MCF 10A (cell line): ENCODE results near the gene CBX3. TPM values are rescaled to one million over a fixed set of nuclear protein-coding genes. Genes with fewer than 3 reads are reported as not detected.
"Not testable (repeated sequence)": the region's sequence is repeated elsewhere in the genome, so short reads cannot be mapped to it uniquely, and the experiment has no call there.

ENCODE experiments used
- BruUV-seq: library from RNA; stranded (reverse); fragments of 400-500 nt; replicated peaks from 2 replicates; lab custom pipeline; 2021; lab: Mats Ljungman, UMichigan
- CTCF ChIA-PET: fragments of 300-600 bp; sonication (Branson Sonifier 250); formaldehyde crosslinking; extraction: SDS; loops from one replicate; lab custom pipeline; 2021; ENCODE audit warnings: antibody characterized with exemption, inconsistent platforms; lab: Yijun Ruan, JAX
- POLR2A ChIA-PET: fragments of 300-600, 350-650 bp; sonication (Branson Sonifier 250); formaldehyde crosslinking; extraction: SDS; loops from one replicate; lab custom pipeline; 2020; ENCODE audit warnings: antibody characterized with exemption, inconsistent platforms; lab: Yijun Ruan, JAX
- DNase-seq: peaks from one replicate; pipeline ENCODE4 v3.0.0-alpha.2; 2018; ENCODE audit not compliant: unreplicated experiment
- H3K27ac Mint-ChIP-seq: one replicate; pipeline ENCODE4 v1.8.0; 2022; ENCODE audit warnings: mild to moderate bottlenecking, low read depth, mixed read lengths; ENCODE audit not compliant: unreplicated experiment
- H3K27me3 Mint-ChIP-seq: one replicate; pipeline ENCODE4 v1.8.0; 2022; ENCODE audit warnings: mixed read lengths; ENCODE audit not compliant: insufficient read depth, unreplicated experiment
- H3K36me3 Mint-ChIP-seq: one replicate; pipeline ENCODE4 v1.8.0; 2022; ENCODE audit warnings: mild to moderate bottlenecking, moderate library complexity, mixed read lengths; ENCODE audit not compliant: insufficient read depth, unreplicated experiment
- H3K4me1 Mint-ChIP-seq: one replicate; pipeline ENCODE4 v1.8.0; 2022; ENCODE audit warnings: mixed read lengths; ENCODE audit not compliant: insufficient read depth, unreplicated experiment
- H3K4me3 Mint-ChIP-seq: one replicate; pipeline ENCODE4 v1.8.0; 2022; ENCODE audit warnings: mild to moderate bottlenecking, moderate library complexity, mixed read lengths; ENCODE audit not compliant: unreplicated experiment
- H3K9me3 Mint-ChIP-seq: one replicate; pipeline ENCODE4 v1.8.0; 2022; ENCODE audit warnings: mixed read lengths; ENCODE audit not compliant: unreplicated experiment
- intact Hi-C: fragments of 100-400 bp; cut with micrococcal nuclease; formaldehyde crosslinking; loops from 2 replicates; pipeline ENCODE4 v1.14.1; 2022
- total RNA-seq: library from RNA; stranded (reverse); gene quantifications from 2 replicates; pipeline ENCODE4 v1.2.3, GENCODE V29; 2022
- TF ChIP-seq, protein P1 (sequence below): fragments of 200-600 bp; IDR thresholded peaks from one replicate; pipeline ENCODE4 v1.8.0; 2022; ENCODE audit warnings: antibody characterized with exemption, mild to moderate bottlenecking; ENCODE audit not compliant: unreplicated experiment

The CBX3 gene
- total RNA-seq, 1 experiment from 2014 or later, result 171 TPM

GRCh38 chr7:26183545-26184280, 17.8 kb upstream of the CBX3 start:
- no TSS peak for BruUV-seq
- intact Hi-C loops, result no loop called here
- CTCF ChIA-PET, result interaction anchor here (0.6 to 4.7 kb wide), 4 partner anchors 9 to 291 kb away, joined by 3 to 28 read pairs (median 4); partner anchors contain the start of gene NFE2L3
- Mint-ChIP-seq H3K27ac (peak overlapping the region; percentile 37), H3K4me3 (no peak overlapping the region), H3K36me3 (peaks cover 45% of the 10 kb centered on the region), H3K4me1 (peaks cover 6% of the 10 kb centered on the region), H3K27me3 (no peaks in the 10 kb centered on the region), H3K9me3 (no peaks in the 10 kb centered on the region)
- no peak for DNase-seq
- TF ChIP-seq, protein P1, sequence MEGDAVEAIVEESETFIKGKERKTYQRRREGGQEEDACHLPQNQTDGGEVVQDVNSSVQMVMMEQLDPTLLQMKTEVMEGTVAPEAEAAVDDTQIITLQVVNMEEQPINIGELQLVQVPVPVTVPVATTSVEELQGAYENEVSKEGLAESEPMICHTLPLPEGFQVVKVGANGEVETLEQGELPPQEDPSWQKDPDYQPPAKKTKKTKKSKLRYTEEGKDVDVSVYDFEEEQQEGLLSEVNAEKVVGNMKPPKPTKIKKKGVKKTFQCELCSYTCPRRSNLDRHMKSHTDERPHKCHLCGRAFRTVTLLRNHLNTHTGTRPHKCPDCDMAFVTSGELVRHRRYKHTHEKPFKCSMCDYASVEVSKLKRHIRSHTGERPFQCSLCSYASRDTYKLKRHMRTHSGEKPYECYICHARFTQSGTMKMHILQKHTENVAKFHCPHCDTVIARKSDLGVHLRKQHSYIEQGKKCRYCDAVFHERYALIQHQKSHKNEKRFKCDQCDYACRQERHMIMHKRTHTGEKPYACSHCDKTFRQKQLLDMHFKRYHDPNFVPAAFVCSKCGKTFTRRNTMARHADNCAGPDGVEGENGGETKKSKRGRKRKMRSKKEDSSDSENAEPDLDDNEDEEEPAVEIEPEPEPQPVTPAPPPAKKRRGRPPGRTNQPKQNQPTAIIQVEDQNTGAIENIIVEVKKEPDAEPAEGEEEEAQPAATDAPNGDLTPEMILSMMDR, result no peak
- POLR2A ChIA-PET, result interaction anchor here (0.6 to 11.9 kb wide), 9 partner anchors 10 to 102 kb away, joined by 3 to 202 read pairs (median 3); partner anchors contain the start of genes CBX3, HNRNPA2B1 and NFE2L3

- DNase-seq, H3K27me3 Mint-ChIP-seq, intact Hi-C loops, H3K9me3 Mint-ChIP-seq, H3K4me1 Mint-ChIP-seq, H3K27ac Mint-ChIP-seq, H3K4me3 Mint-ChIP-seq, BruUV-seq: not testable (repeated sequence)
- peaks cover 51% of the 10 kb centered on the region for H3K36me3 Mint-ChIP-seq
- ChIA-PET CTCF (interaction anchor here (1.2 to 1.3 kb wide), 2 partner anchors 14 to 94 kb away, joined by 3 to 4 read pairs; no protein-coding TSS in a partner anchor), POLR2A (interaction anchor here (0.6 to 11.9 kb wide), 6 partner anchors 10 to 101 kb away, joined by 3 to 202 read pairs (median 4); partner anchors contain the start of genes CBX3, HNRNPA2B1 and NFE2L3)
These were observed 17.1 kb upstream of the CBX3 start for GRCh38 chr7:26184281-26185101.

DNA sequence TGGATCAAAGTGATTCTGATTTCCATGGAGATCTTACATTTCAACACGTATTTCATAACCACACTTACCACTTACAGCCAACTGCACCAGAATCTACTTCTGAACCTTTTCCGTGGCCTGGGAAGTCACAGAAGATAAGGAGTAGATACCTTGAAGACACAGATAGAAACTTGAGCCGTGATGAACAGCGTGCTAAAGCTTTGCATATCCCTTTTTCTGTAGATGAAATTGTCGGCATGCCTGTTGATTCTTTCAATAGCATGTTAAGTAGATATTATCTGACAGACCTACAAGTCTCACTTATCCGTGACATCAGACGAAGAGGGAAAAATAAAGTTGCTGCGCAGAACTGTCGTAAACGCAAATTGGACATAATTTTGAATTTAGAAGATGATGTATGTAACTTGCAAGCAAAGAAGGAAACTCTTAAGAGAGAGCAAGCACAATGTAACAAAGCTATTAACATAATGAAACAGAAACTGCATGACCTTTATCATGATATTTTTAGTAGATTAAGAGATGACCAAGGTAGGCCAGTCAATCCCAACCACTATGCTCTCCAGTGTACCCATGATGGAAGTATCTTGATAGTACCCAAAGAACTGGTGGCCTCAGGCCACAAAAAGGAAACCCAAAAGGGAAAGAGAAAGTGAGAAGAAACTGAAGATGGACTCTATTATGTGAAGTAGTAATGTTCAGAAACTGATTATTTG, 16.3 kb upstream of the CBX3 start:
- no peaks in the 10 kb centered on the region for H3K9me3 Mint-ChIP-seq
- CTCF ChIA-PET, result interaction anchor here (1.2 to 1.3 kb wide), 2 partner anchors 13 to 94 kb away, joined by 3 to 4 read pairs; no protein-coding TSS in a partner anchor
- H3K27ac Mint-ChIP-seq, result no peak overlapping the region
- intact Hi-C loops, result no loop called here
- H3K27me3 Mint-ChIP-seq, result no peaks in the 10 kb centered on the region
- peaks cover 59% of the 10 kb centered on the region for H3K36me3 Mint-ChIP-seq
- BruUV-seq, result no TSS peak
- H3K4me1 Mint-ChIP-seq, result peaks cover 6% of the 10 kb centered on the region
- no peak for DNase-seq
- POLR2A ChIA-PET, result interaction anchor here (0.7 to 11.9 kb wide), 5 partner anchors 12 to 198 kb away, joined by 3 to 202 read pairs (median 5); partner anchors contain the start of genes CBX3 and HNRNPA2B1
- H3K4me3 Mint-ChIP-seq, result no peak overlapping the region
- TF ChIP-seq, protein P1, result no peak

- peaks cover 6% of the 10 kb centered on the region for H3K4me1 Mint-ChIP-seq
- TF ChIP-seq, protein P1, result no peak
- POLR2A ChIA-PET, result interaction anchor here (0.7 to 11.9 kb wide), 5 partner anchors 11 to 198 kb away, joined by 3 to 202 read pairs (median 5); partner anchors contain the start of genes CBX3 and HNRNPA2B1
- no peaks in the 10 kb centered on the region for H3K9me3 Mint-ChIP-seq
- H3K4me3 Mint-ChIP-seq, result no peak overlapping the region
- H3K36me3 Mint-ChIP-seq, result peaks cover 64% of the 10 kb centered on the region
- no peaks in the 10 kb centered on the region for H3K27me3 Mint-ChIP-seq
- intact Hi-C loops, result no loop called here
- no peak overlapping the region for H3K27ac Mint-ChIP-seq
- CTCF ChIA-PET, result interaction anchor here (1.2 to 1.3 kb wide), 2 partner anchors 13 to 95 kb away, joined by 3 to 4 read pairs; no protein-coding TSS in a partner anchor
- BruUV-seq, result no TSS peak
- DNase-seq, result no peak
These were observed 15.7 kb upstream of the CBX3 start for GRCh38 chr7:26185844-26186180.
